GM12864 (cell line): Measurements from ENCODE around the gene DYNLT3.

Experiments
- DNase-seq: peaks from one replicate; pipeline ENCODE4 v3.0.0-alpha.2; 2011; ENCODE audit warnings: low read depth
- H3K4me3 ChIP-seq: 2 replicates; pipeline ENCODE4 v1.5.1; 2011; ENCODE audit warnings: mild to moderate bottlenecking, low read depth, low read length, control low read depth
- CTCF ChIP-seq: IDR thresholded peaks from 2 replicates; pipeline ENCODE4 v1.5.1; 2011; ENCODE audit warnings: low read depth, mild to moderate bottlenecking, moderate library complexity, low read length, control low read depth, inconsistent platforms; ENCODE audit errors: missing control alignments

The DYNLT3 gene

GRCh38 chrX:37883196-37883595 lies 35.8 kb upstream of the DYNLT3 start:
- no peak for DNase-seq
- no peak overlapping the region for H3K4me3 ChIP-seq
- TF ChIP-seq CTCF: no peak

- TF ChIP-seq CTCF: no peak
- H3K4me3 ChIP-seq: no peak overlapping the region
- DNase-seq: no peak
These were observed 32.3 kb upstream of the DYNLT3 start for GRCh38 chrX:37879692-37880091.

GRCh38 chrX:37876716-37877115 lies 29.3 kb upstream of the DYNLT3 start:
- DNase-seq: no peak
- no peak for TF ChIP-seq CTCF

GRCh38 chrX:37875675-37876074 lies 28.3 kb upstream of the DYNLT3 start:
- TF ChIP-seq CTCF: no peak
- no peak for DNase-seq
- H3K4me3 ChIP-seq: no peak overlapping the region

More at GRCh38 chrX:37876716-37877115, 29.3 kb upstream of the DYNLT3 start:
- no peak overlapping the region for H3K4me3 ChIP-seq

GRCh38 chrX:37873220-37873619 lies 25.8 kb upstream of the DYNLT3 start:
- no peak for TF ChIP-seq CTCF
- no peak for DNase-seq

GRCh38 chrX:37872303-37872655 lies 24.9 kb upstream of the DYNLT3 start:
- DNase-seq: no peak
- H3K4me3 ChIP-seq: no peak overlapping the region
- no peak for TF ChIP-seq CTCF

More at GRCh38 chrX:37873220-37873619, 25.8 kb upstream of the DYNLT3 start:
- no peak overlapping the region for H3K4me3 ChIP-seq

- DNase-seq: no peak
- TF ChIP-seq CTCF: no peak
- H3K4me3 ChIP-seq: no peak overlapping the region
These were observed 24.4 kb upstream of the DYNLT3 start for GRCh38 chrX:37871626-37872302.
